ENCODE measurements around the gene TOMM6. TPM values are rescaled to one million over a fixed set of nuclear protein-coding genes. Genes with fewer than 3 reads are reported as not detected.

Gene TOMM6
- polyA plus RNA-seq, 3 donors from 2014 or later: 291 to 367 (median 304) TPM

DNA sequence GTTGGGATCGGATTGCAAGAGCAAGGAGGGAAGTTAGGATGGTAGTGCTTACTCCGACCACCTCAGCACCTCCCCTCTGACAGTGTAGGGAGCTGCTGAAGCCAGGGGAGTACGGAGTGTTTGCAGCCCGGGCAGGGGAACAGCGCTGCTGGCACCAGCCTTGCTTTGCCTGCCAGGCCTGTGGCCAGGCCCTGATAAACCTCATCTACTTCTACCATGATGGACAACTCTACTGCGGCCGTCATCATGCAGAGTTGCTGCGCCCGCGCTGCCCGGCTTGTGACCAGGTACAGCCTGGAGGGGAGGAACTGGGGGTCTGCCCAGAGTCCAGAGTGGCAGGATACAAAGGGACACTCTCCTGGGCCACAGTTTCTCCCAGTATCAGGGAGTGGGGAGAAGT is 2.2 kb upstream of the TOMM6 start:
- Mint-ChIP-seq H3K9me3 (no peaks in the 10 kb centered on the region), H3K4me1 (peaks cover 21% of the 10 kb centered on the region in 2 donors), H3K4me3 (peak overlapping the region in 4 of 5 donors; percentile 40 to 93 (median 71)), H3K36me3 (peaks cover 0 to 6% (median 4%) of the 10 kb centered on the region in 3 donors), H3K27ac (peak overlapping the region in 1 of 6 donors; percentile 41), H3K27me3 (ENCODE audit: low read depth in 3 of 3) (peaks cover 5 to 16% (median 9%) of the 10 kb centered on the region in 3 donors)
- no peak for DNase-seq

DNA sequence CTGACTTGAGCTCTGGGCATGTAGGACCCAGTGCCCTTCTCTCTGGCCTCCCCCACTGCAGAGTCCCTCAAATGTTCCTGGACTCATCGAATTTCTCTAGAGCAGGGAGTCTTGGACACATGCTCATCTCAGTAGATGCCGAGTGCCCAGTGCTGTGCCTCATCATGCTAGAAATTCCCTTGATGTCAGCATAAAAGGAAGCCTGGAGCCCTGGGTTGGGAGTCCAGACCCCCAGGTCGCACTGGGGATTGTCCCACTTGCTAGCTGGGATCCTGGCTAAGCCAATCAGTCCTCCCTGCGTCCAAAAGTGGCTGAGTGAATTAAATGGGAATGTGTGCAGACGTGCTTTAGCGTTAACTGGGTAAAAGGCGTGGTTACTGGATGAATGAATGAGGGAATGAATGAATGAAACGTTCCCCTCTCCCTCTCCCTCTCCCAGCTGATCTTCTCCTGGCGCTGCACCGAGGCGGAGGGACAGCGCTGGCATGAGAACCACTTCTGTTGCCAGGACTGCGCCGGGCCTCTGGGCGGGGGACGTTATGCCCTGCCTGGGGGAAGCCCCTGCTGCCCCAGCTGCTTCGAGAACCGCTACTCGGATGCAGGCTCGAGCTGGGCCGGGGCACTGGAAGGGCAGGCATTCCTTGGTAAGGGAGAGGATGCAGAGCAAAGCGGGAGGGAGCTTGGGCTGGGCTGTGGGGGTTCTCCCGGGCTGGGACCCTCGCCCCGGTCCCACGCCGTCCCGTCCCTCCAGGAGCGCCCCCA is 1.6 kb upstream of the TOMM6 start:
- H3K9me3 Mint-ChIP-seq: no peaks in the 10 kb centered on the region
- H3K36me3 Mint-ChIP-seq: peaks cover 0 to 6% (median 4%) of the 10 kb centered on the region in 3 donors
- H3K4me1 Mint-ChIP-seq: peaks cover 20 to 21% of the 10 kb centered on the region in 2 donors
- H3K27me3 Mint-ChIP-seq (ENCODE audit: low read depth in 3 of 3): peaks cover 5 to 16% (median 9%) of the 10 kb centered on the region in 3 donors
- H3K4me3 Mint-ChIP-seq: peak overlapping the region; percentile 60 to 96 (median 83)
- H3K27ac Mint-ChIP-seq: peak overlapping the region in 4 of 6 donors; percentile 35 to 88 (median 80)
- DNase-seq: no peak

DNA sequence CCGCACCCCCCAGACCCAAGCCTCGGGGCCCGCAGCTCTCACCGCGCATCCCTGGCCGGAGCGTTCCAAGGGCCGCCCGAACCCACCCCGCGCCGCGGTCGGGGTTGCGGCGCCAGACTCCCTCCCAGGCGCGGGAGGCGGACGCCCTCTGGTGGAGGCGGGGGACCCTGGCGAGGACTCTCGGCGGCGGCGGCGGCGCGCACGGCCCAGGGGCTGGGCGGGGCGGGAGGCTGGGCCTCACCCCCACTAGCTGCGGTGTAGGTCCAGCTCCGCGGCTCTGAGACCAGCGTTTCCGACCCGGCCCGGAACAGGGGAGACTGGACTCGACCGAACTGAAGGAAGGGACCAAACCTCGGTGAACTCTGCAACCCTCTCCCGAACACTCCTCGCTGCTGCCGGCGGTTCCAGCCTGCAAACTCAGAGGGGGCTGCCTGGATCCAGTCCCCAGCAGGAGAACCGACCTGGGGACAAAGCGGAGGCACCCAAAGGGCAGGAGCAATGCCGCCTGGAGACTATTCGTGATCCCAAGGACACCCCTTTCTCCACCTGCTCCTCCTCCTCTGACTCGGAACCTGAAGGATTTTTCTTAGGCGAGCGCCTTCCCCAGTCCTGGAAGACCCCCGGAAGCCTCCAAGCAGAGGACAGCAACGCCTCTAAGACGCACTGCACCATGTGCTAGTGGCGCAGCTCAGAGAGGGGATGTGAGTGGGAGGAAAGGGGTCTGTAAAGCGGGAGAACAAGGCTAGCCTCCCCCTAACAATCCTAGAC is 859 bp upstream of the TOMM6 start:
- DNase-seq: peak; percentile 87 to 88 (median 87)
- peak overlapping the region; percentile 92 to 98 (median 96) for H3K27ac Mint-ChIP-seq
- H3K27me3 Mint-ChIP-seq (ENCODE audit: low read depth in 3 of 3): peaks cover 2 to 16% (median 9%) of the 10 kb centered on the region in 3 donors
- no peaks in the 10 kb centered on the region for H3K9me3 Mint-ChIP-seq
- peaks cover 0 to 7% (median 6%) of the 10 kb centered on the region in 3 donors for H3K36me3 Mint-ChIP-seq
- peak overlapping the region; percentile 93 to 97 (median 96) for H3K4me3 Mint-ChIP-seq
- H3K4me1 Mint-ChIP-seq: peaks cover 14 to 18% of the 10 kb centered on the region in 2 donors

DNA sequence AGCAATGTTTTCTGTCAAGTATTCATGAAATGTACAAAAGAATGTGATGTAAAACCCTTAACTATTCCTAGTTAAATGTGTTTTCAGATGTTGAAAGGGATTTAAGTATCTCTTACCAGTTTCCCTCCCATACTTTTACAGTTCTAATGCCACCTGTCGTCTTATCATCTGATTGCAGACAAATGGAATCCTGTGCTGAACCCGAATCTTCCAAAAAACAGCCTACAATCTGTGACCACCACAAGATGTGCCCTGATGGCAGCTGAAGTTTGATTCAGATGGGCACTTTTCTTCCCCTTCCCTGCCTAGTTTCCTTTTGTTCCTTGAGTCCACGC is 1.9 kb downstream of the TOMM6 start:
- H3K4me1 Mint-ChIP-seq: peaks cover 14 to 18% of the 10 kb centered on the region in 2 donors
- H3K36me3 Mint-ChIP-seq: peaks cover 0 to 8% (median 6%) of the 10 kb centered on the region in 3 donors
- H3K27ac Mint-ChIP-seq: peak overlapping the region; percentile 30 to 76 (median 48)
- peaks cover 2 to 14% (median 9%) of the 10 kb centered on the region in 3 donors for H3K27me3 Mint-ChIP-seq (ENCODE audit: low read depth in 3 of 3)
- H3K9me3 Mint-ChIP-seq: no peaks in the 10 kb centered on the region
- peak overlapping the region; percentile 74 to 96 (median 83) for H3K4me3 Mint-ChIP-seq
- DNase-seq: no peak

DNA sequence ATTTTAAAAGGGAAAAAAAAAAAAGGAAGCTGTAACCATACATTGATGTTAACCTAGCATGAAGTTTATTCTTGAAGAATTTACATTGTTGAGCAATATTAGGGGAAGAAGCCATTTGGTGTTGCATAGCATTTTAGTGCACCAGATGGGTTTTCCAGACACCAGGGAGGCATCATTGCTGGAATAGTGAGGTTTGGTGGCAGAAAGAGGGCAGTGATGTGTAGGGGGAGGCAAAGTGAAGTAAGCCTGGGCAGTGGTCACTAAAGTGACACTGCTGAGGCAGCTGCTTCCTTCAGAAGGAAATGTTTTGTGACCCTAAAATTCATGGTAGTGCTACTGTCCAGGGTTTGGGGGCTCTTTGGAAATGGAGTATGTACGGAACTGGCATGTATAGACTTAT is 2.6 kb downstream of the TOMM6 start:
- H3K36me3 Mint-ChIP-seq: peaks cover 0 to 8% (median 6%) of the 10 kb centered on the region in 3 donors
- H3K27me3 Mint-ChIP-seq (ENCODE audit: low read depth in 3 of 3): peaks cover 2 to 14% (median 9%) of the 10 kb centered on the region in 3 donors
- H3K4me3 Mint-ChIP-seq: peak overlapping the region in 2 of 5 donors; percentile 3 to 38
- H3K27ac Mint-ChIP-seq: peak overlapping the region in 2 of 6 donors; percentile 34 to 46
- H3K4me1 Mint-ChIP-seq: peaks cover 14 to 17% of the 10 kb centered on the region in 2 donors
- H3K9me3 Mint-ChIP-seq: no peaks in the 10 kb centered on the region
- no peak for DNase-seq

DNA sequence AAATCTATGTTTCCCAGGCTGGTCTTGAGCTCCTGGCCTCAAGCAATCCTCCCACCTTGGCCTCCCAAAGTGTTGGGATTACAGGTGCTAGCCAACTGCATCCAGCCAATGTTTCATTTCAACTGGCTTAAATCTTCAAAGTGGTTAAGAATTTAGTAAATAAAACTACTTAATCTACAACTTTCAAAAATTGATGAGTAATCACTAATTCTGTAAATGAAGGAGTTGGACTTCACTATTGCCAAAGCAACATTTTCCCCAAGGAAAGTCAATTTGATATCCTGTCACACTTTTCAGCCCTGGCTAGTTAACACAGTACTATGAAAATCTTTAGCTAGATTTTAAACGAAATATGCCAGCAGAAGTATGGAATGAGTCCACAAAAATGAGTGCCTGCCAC is 3.8 kb downstream of the TOMM6 start:
- Mint-ChIP-seq H3K27me3 (ENCODE audit: low read depth in 3 of 3) (peaks cover 2 to 12% (median 6%) of the 10 kb centered on the region in 3 donors), H3K36me3 (peaks cover 0 to 8% (median 6%) of the 10 kb centered on the region in 3 donors), H3K27ac (peak overlapping the region in 2 of 6 donors; percentile 22 to 29)

DNA sequence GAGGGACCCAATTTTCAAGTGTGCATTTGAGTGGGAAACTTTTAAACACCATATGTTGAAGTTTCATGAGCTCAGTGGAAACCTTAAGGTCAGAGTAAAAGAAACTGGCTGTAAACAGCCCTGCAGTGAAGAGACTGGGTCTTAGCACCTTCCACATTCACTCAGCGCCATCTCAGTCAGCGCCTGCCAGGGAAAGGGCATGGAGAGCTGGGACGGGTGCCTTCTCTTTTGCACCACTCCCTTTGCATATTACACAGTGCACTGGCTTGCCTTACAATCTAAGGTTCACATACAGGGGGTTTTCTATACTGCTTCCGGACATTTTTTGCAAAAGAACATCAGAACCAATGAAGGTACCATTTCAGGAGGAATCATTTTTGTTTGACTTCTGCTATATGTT is 4.5 kb downstream of the TOMM6 start:
- Mint-ChIP-seq H3K4me3 (no peak overlapping the region), H3K36me3 (peaks cover 0 to 8% (median 6%) of the 10 kb centered on the region in 3 donors), H3K27ac (peak overlapping the region in 1 of 6 donors; percentile 29), H3K4me1 (peaks cover 14 to 16% of the 10 kb centered on the region in 2 donors), H3K9me3 (no peaks in the 10 kb centered on the region), H3K27me3 (ENCODE audit: low read depth in 3 of 3) (peaks cover 2 to 9% (median 6%) of the 10 kb centered on the region in 3 donors)
- DNase-seq: no peak

More for the DNA sequence above, 3.8 kb downstream of the TOMM6 start:
- Mint-ChIP-seq H3K9me3 (no peaks in the 10 kb centered on the region), H3K4me3 (no peak overlapping the region), H3K4me1 (peaks cover 14 to 16% of the 10 kb centered on the region in 2 donors)
- DNase-seq: no peak

DNA sequence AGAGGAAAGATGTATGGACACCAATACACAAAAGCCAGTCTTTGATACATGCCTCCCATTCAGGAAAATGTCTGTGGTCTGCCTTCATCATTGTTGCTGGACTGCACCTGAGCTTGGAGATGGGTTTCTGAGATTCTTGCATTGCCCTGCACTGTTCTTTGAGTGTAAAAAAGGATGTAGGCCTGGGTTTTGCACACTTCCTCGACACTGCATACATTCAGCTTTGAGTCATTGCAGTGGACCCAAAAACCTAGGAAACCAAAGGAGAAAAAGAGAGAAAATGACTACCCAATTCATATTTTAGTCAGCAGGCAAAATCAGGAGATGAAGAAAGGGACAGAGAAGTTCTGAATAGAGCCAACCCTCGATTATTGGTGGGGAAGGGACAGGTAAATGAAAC is 9.0 kb downstream of the TOMM6 start:
- peaks cover 0 to 6% (median 0%) of the 10 kb centered on the region in 3 donors for H3K36me3 Mint-ChIP-seq
- peaks cover 0 to 1% (median 0%) of the 10 kb centered on the region in 3 donors for H3K27me3 Mint-ChIP-seq (ENCODE audit: low read depth in 3 of 3)
- H3K9me3 Mint-ChIP-seq: no peaks in the 10 kb centered on the region
- H3K27ac Mint-ChIP-seq: no peak overlapping the region
- H3K4me3 Mint-ChIP-seq: no peak overlapping the region
- H3K4me1 Mint-ChIP-seq: no peaks in the 10 kb centered on the region
- no peak for DNase-seq

DNA sequence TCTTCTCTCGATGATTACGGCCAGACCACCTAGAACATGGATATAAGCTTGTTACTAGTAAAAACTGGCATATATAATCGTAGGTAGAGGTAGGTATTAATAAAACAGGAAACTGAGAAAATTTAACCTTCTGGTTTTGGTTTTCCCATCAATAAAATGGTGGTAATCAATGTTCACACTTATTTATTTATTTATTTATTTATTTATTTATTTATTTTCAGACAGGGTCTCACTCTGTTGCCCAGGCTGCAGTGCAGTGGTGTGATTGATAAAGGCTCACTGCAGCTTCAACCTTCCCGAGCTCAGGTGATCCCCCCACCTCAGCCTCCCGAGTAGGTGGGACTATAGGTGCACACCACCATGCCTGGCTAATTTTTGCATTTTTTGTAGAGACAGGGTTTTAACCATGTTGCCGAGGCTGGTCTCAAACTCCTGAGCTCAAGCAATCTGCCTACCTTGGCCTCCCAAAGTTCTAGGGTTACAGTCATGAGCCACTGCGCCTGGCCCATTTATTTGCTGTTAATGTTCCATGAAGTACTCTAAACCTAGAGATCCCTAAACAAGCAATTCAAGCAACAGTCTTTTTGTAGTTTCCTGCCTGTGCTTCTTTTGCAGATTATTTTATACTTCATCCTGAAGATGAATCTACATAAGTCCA is 11.5 kb downstream of the TOMM6 start:
- no peaks in the 10 kb centered on the region for H3K4me1 Mint-ChIP-seq
- no peak for DNase-seq
- H3K27me3 Mint-ChIP-seq (ENCODE audit: low read depth in 3 of 3): peaks cover 0 to 1% (median 0%) of the 10 kb centered on the region in 3 donors
- H3K9me3 Mint-ChIP-seq: no peaks in the 10 kb centered on the region
- no peak overlapping the region for H3K27ac Mint-ChIP-seq
- H3K4me3 Mint-ChIP-seq: no peak overlapping the region
- peaks cover 0 to 5% (median 0%) of the 10 kb centered on the region in 3 donors for H3K36me3 Mint-ChIP-seq

DNA sequence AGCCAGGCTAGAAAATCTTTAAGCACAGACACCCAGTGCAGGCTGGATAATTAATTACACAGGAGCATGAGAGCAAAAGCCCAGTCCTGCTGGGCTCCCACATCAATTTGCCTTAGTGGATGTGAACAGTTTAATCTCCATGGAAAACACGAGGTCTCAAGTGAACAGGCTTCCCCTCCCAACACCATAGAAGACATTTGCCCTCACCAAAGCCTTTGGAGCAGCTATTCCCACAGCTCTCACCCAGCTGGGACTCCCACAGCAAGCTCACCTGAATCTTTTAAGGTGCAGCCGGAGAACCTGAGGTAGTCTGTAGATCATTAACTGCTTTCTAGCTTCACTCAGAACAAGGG is 12.0 kb downstream of the TOMM6 start:
- no peaks in the 10 kb centered on the region for H3K4me1 Mint-ChIP-seq
- DNase-seq: no peak
- H3K9me3 Mint-ChIP-seq: no peaks in the 10 kb centered on the region
- H3K27me3 Mint-ChIP-seq (ENCODE audit: low read depth in 3 of 3): peaks cover 0 to 1% (median 0%) of the 10 kb centered on the region in 3 donors
- H3K36me3 Mint-ChIP-seq: peaks cover 0 to 5% (median 0%) of the 10 kb centered on the region in 3 donors
- no peak overlapping the region for H3K4me3 Mint-ChIP-seq
- no peak overlapping the region for H3K27ac Mint-ChIP-seq

DNA sequence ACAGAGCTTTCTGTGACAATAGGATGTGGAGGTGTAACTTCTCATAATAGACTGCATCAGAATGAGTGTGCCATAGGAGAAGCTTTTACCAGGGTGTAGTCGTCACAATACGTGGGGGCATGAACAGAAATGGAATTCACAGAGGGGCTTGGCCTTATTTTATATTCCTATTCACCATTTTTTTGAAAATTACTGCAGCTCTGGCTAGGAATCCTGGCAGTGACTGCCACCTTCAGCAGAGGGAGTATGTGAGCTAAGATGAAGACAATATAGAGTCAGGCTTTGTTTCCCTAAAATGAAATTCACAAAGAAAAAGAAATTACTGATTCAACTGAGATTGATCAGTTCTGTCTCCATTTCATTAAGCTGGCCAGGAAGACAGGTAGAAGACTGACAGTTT is 13.9 kb downstream of the TOMM6 start:
- no peak for DNase-seq

DNA sequence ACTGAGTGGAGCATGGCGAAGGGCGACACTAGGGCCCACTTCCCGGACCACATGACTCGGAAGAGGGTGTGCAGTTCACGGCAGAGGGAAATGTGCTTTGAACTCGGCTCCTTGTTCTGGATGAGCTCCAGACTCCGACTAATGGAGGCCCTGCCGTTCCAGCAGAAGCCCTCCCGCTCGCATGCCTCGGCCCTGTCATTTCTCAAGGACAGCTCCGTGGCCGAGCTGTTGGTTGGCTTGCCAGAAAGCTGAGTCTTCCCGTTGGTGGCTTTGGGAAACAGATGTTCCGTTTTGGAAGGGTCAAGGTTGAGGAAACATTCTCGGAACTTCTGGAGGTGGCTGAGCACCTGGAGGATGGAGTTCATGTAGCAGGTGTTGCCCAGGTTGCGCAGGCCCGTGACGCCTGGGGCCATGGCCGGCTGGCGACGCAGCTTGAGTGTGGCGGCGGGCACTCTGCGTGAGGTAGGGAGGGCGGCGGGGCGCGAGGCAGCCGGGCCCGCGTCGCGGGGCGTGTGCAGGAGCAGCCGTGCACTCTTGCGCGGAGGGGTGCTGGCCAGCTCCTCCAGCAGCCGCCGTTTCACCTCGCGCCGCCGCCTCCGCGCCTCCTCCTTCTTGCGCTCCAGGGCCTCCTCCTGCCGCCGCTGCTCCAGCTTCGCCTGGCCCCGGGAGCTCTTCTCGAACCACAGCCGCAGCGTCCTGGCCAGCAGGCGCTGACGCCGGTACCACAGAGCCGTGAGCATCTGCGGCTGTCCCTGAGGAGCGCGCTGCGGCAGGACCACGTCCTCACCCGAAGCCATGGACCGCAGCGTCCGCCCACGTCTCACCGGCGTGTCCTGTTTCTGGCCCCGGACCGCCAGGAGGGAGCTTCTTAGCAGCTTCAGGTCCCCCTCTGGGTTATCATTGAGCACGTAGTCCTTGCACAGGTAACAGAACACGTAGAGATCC is 18.6 kb downstream of the TOMM6 start:
- H3K4me3 Mint-ChIP-seq: no peak overlapping the region
- H3K9me3 Mint-ChIP-seq: no peaks in the 10 kb centered on the region
- no peaks in the 10 kb centered on the region for H3K4me1 Mint-ChIP-seq
- DNase-seq: no peak
- H3K27me3 Mint-ChIP-seq (ENCODE audit: low read depth in 3 of 3): no peaks in the 10 kb centered on the region
- peaks cover 0 to 5% (median 3%) of the 10 kb centered on the region in 3 donors for H3K36me3 Mint-ChIP-seq
- H3K27ac Mint-ChIP-seq: no peak overlapping the region

More for the DNA sequence above, 13.9 kb downstream of the TOMM6 start:
- peaks cover 0 to 5% (median 3%) of the 10 kb centered on the region in 3 donors for H3K36me3 Mint-ChIP-seq
- H3K27me3 Mint-ChIP-seq (ENCODE audit: low read depth in 3 of 3): peaks cover 0 to 1% (median 0%) of the 10 kb centered on the region in 3 donors
- H3K4me1 Mint-ChIP-seq: no peaks in the 10 kb centered on the region
- H3K9me3 Mint-ChIP-seq: no peaks in the 10 kb centered on the region
- H3K27ac Mint-ChIP-seq: no peak overlapping the region
- H3K4me3 Mint-ChIP-seq: no peak overlapping the region

DNA sequence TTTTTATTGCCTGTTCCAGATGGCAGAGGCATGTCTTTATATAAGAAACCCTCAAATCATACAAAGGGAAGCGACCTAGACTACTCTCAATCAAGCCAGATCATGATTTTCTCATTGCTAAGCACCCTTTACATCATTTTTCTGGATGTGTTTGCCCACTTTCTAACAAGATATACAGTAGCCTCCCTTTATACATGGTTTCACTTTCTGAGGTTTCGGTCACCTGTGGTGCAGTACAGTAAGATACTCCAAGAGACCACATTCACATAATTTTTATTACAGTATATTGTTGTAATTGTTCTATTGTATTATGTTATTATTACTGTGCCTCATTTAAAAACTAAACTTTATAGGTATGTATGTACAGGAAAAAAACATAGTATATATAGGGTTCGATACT is 23.6 kb downstream of the TOMM6 start:
- H3K4me3 Mint-ChIP-seq: no peak overlapping the region
- H3K9me3 Mint-ChIP-seq: no peaks in the 10 kb centered on the region
- no peaks in the 10 kb centered on the region for H3K4me1 Mint-ChIP-seq
- no peaks in the 10 kb centered on the region for H3K36me3 Mint-ChIP-seq
- no peak for DNase-seq
- H3K27ac Mint-ChIP-seq: no peak overlapping the region
- peaks cover 0 to 2% (median 0%) of the 10 kb centered on the region in 3 donors for H3K27me3 Mint-ChIP-seq (ENCODE audit: low read depth in 3 of 3)

Measured in immature natural killer cell (primary cell).